ENCODE measurements around the gene BRD1. TPM values are rescaled to one million over a fixed set of nuclear protein-coding genes. Genes with fewer than 3 reads are reported as not detected.

BRD1 gene
- total RNA-seq, 1 donor from 2014 or later, result 14.9 TPM

- Histone ChIP-seq H3K4me1 (no peaks in the 10 kb centered on the region), H3K9me3 (replicated peaks) (no peaks in the 10 kb centered on the region), H3K36me3 (no peaks in the 10 kb centered on the region), H3K4me3 (no peak overlapping the region), H3K27me3 (ENCODE audit: low read depth) (peaks cover 31% of the 10 kb centered on the region), H3K27ac (replicated peaks) (no peak overlapping the region)
- TF ChIP-seq, protein P1, sequence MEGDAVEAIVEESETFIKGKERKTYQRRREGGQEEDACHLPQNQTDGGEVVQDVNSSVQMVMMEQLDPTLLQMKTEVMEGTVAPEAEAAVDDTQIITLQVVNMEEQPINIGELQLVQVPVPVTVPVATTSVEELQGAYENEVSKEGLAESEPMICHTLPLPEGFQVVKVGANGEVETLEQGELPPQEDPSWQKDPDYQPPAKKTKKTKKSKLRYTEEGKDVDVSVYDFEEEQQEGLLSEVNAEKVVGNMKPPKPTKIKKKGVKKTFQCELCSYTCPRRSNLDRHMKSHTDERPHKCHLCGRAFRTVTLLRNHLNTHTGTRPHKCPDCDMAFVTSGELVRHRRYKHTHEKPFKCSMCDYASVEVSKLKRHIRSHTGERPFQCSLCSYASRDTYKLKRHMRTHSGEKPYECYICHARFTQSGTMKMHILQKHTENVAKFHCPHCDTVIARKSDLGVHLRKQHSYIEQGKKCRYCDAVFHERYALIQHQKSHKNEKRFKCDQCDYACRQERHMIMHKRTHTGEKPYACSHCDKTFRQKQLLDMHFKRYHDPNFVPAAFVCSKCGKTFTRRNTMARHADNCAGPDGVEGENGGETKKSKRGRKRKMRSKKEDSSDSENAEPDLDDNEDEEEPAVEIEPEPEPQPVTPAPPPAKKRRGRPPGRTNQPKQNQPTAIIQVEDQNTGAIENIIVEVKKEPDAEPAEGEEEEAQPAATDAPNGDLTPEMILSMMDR (IDR thresholded peaks at IDR 0.05; ENCODE audit: borderline replicate concordance), result no peak
- intact Hi-C loops (cut with micrococcal nuclease), result no loop called here
- no peak for DNase-seq
Observed at GRCh38 chr22:49838771-49839717, 11.4 kb upstream of the BRD1 start.

DNA sequence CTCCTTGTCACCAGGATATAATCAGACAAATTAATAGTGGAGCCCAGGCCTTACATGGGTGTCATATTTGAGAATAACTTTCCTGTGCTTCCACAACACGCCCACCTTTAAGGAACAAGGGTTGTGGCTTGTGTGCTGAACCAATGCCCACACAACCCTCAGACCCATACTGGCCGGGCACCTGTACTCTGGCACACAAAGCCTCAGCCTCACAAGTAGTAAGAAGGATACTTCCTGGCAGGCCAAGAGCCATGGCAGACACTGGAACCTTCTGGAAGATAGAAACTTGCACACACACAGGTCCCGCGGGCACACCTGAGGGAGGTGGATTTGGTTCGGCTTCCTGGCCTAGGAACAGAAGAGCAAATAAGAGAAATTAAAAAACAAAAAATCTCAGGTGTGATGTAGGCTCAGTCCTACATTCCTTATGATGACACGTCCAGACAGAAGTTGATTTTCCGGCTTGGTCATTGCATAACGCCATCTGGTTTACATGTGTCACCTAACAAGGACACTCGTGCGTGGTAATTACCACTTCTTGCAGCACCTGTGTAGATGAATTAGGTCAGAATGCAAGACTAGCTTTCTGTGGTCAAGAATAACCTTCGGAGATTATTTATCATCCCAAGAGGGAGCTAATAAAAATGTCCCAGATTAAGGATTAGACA is 5.8 kb upstream of the BRD1 start:
- no peak overlapping the region for H3K27ac ChIP-seq (replicated peaks)
- H3K4me3 ChIP-seq, result no peak overlapping the region
- H3K9me3 ChIP-seq (replicated peaks), result peaks cover 7% of the 10 kb centered on the region
- TF ChIP-seq, protein P1 (IDR thresholded peaks at IDR 0.05; ENCODE audit: borderline replicate concordance), result no peak
- DNase-seq, result no peak
- H3K36me3 ChIP-seq, result no peaks in the 10 kb centered on the region
- peaks cover 22% of the 10 kb centered on the region for H3K27me3 ChIP-seq (ENCODE audit: low read depth)
- intact Hi-C loops (cut with micrococcal nuclease), result no loop called here
- H3K4me1 ChIP-seq, result no peaks in the 10 kb centered on the region

- Histone ChIP-seq H3K4me1 (peaks cover 28% of the 10 kb centered on the region), H3K27ac (replicated peaks) (no peak overlapping the region), H3K36me3 (no peaks in the 10 kb centered on the region), H3K27me3 (ENCODE audit: low read depth) (no peaks in the 10 kb centered on the region), H3K4me3 (no peak overlapping the region), H3K9me3 (replicated peaks) (peaks cover 7% of the 10 kb centered on the region)
- no peak for DNase-seq
- intact Hi-C loops (cut with micrococcal nuclease), result no loop called here
- TF ChIP-seq, protein P1 (IDR thresholded peaks at IDR 0.05; ENCODE audit: borderline replicate concordance), result no peak
Observed at GRCh38 chr22:49829044-49829853, 1.6 kb upstream of the BRD1 start.

- no peak for DNase-seq
- TF ChIP-seq, protein P1 (IDR thresholded peaks at IDR 0.05; ENCODE audit: borderline replicate concordance), result no peak
- H3K27me3 ChIP-seq (ENCODE audit: low read depth), result no peaks in the 10 kb centered on the region
- no peak overlapping the region for H3K4me3 ChIP-seq
- intact Hi-C loops (cut with micrococcal nuclease), result no loop called here
- H3K36me3 ChIP-seq, result peaks cover 5% of the 10 kb centered on the region
- no peak overlapping the region for H3K27ac ChIP-seq (replicated peaks)
- peaks cover 7% of the 10 kb centered on the region for H3K9me3 ChIP-seq (replicated peaks)
- H3K4me1 ChIP-seq, result peaks cover 35% of the 10 kb centered on the region
Observed at GRCh38 chr22:49828599-49828965, 909 bp upstream of the BRD1 start.

DNA sequence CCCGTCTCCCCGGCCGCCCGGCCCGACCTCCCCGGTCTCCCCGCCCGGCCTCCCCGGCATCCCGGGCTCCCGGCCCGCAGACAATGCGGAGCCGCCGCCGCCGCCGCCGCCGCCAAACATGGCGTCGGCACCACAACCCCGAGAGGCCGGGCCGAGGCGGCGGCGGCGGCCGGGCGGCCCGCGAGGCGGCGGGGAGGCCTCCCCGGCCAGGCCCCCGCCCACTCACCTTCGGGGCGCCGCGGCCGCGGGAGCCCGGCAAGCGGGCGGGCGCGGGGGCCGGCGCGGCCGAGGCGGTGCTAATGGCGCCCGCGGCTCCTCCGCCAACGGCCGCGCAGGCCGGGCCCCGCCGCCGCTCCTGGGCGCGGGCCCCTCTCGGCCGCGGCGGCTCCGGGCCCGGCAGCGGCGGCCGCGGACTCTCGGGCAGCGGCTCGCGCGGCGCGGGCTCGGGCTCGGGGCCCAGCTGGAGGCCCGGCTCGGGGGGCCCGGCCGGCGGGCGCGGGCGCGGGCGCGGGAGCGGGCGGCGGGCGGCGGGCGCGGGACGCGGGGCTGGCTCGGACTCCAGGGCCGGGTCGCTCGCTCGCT is 311 bp downstream of the BRD1 start:
- H3K36me3 ChIP-seq, result peaks cover 17% of the 10 kb centered on the region
- intact Hi-C loops (cut with micrococcal nuclease), result no loop called here
- TF ChIP-seq, protein P1 (IDR thresholded peaks at IDR 0.05; ENCODE audit: borderline replicate concordance), result no peak
- H3K4me1 ChIP-seq, result peaks cover 45% of the 10 kb centered on the region
- no peak for DNase-seq
- peak overlapping the region; percentile 88 for H3K27ac ChIP-seq (replicated peaks)
- H3K9me3 ChIP-seq (replicated peaks), result peaks cover 7% of the 10 kb centered on the region
- H3K27me3 ChIP-seq (ENCODE audit: low read depth), result no peaks in the 10 kb centered on the region
- peak overlapping the region; percentile 80 for H3K4me3 ChIP-seq

Data from left ventricle myocardium inferior (tissue), 1 donor.